Breast epithelium (tissue), 4 donors: ENCODE measurements around the gene FDXACB1. TPM values are rescaled to one million over a fixed set of nuclear protein-coding genes. Genes with fewer than 3 reads are reported as not detected.

ENCODE experiments used
- DNase-seq, 2 donors: peaks; one replicate each; pipeline ENCODE4 v3.0.0-alpha.2; 2019; ENCODE audit warnings: low spot score in 2 of 2
- H3K27ac ChIP-seq, 2 donors: fragments of 200-600 bp; sonication (generic) in 1 of 2; one replicate each; pipeline ENCODE4 v1.5.1; 2016 to 2019; ENCODE audit warnings: mild to moderate bottlenecking in 1 of 2
- H3K27me3 ChIP-seq, 2 donors: fragments of 200-600 bp; sonication (generic) in 1 of 2; one replicate each; pipeline versions ENCODE4 v1.5.1 to v1.6.0; 2017 to 2019; ENCODE audit warnings: control low read depth in 1 of 2, mild to moderate bottlenecking in 1 of 2
- H3K36me3 ChIP-seq: fragments of 200-600 bp; one replicate; pipeline ENCODE4 v1.5.1; 2019
- H3K4me1 ChIP-seq, 2 donors: fragments of 200-600 bp; sonication (generic); one replicate each; pipeline ENCODE4 v1.5.1; 2016 to 2019; ENCODE audit warnings: control low read depth in 1 of 2
- H3K4me3 ChIP-seq, 3 donors: fragments of 200-600 bp; sonication (generic); 1 replicate in 2 of 3; 2 replicates in 1 of 3; pipeline ENCODE4 v1.5.1; 2016 to 2019; ENCODE audit warnings: mild to moderate bottlenecking in 3 of 3, moderate library complexity in 2 of 3
- H3K9me3 ChIP-seq, 2 donors: fragments of 200-600 bp; sonication (generic) in 1 of 2; one replicate each; pipeline ENCODE4 v1.5.1; 2016 to 2019; ENCODE audit warnings: control low read depth in 1 of 2
- CTCF ChIP-seq, 3 donors: fragments of 450-650 bp; IDR thresholded peaks; one replicate each; pipeline ENCODE4 v1.5.1; 2016 to 2017; ENCODE audit warnings: antibody characterized with exemption in 3 of 3, mild to moderate bottlenecking in 3 of 3, moderate library complexity in 3 of 3
- POLR2A ChIP-seq: fragments of 450-650 bp; IDR thresholded peaks from one replicate; pipeline ENCODE4 v1.6.1; 2016; ENCODE audit warnings: antibody characterized with exemption, mild to moderate bottlenecking, moderate library complexity
- POLR2AphosphoS5 ChIP-seq, 3 donors: sonication (generic); formaldehyde crosslinking; IDR thresholded peaks; one replicate each; pipeline ENCODE4 v1.6.1; 2017; ENCODE audit warnings: antibody characterized with exemption in 3 of 3
- intact Hi-C: fragments of 100-400 bp; cut with DNase I; formaldehyde crosslinking; loops from one replicate; pipeline ENCODE4 v1.15.1; 2023; ENCODE audit warnings: low total_unique reads
- total RNA-seq, 3 donors: library from RNA; depleted of rRNA; stranded (reverse); fragments of >200 nt; gene quantifications; one replicate each; pipeline ENCODE4 v1.1.0, GENCODE V29; 2016

The FDXACB1 gene
- total RNA-seq, 3 donors from 2014 or later = 1.6 to 3.7 (median 3.3) TPM

GRCh38 chr11:111851636-111852035, 27.3 kb downstream of the FDXACB1 start:
- no peaks in the 10 kb centered on the region for H3K27me3 ChIP-seq
- H3K4me1 ChIP-seq = no peaks in the 10 kb centered on the region
- DNase-seq = no peak
- intact Hi-C loops = no loop called here
- H3K36me3 ChIP-seq = no peaks in the 10 kb centered on the region
- no peak overlapping the region for H3K27ac ChIP-seq
- TF ChIP-seq POLR2AphosphoS5 (IDR thresholded peaks at IDR 0.05) (no peak), POLR2A (no peak), CTCF (IDR thresholded peaks at IDR 0.05) (no peak)
- H3K9me3 ChIP-seq = no peaks in the 10 kb centered on the region
- no peak overlapping the region for H3K4me3 ChIP-seq

DNA sequence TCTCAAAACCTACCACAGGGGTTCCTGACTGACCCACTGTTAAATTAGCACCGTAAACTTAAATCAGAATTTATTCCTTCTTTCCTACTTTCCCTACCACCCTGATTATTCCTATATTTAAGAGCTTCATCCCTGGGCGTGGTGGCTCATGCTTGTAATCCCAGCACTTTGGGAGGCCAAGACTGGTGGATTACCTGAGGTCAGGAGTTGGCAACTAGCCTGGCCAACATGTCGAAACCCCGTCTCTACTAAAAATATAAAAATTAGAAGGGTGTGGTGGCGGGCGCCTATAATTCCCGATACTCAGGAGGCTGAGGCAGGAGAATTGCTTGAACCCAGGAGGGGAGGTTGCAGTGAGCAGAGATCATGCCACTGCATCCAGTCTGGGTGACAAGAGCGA, 27.9 kb downstream of the FDXACB1 start:
- intact Hi-C loops = no loop called here
- H3K27ac ChIP-seq = no peak overlapping the region
- no peaks in the 10 kb centered on the region for H3K36me3 ChIP-seq
- H3K4me3 ChIP-seq = no peak overlapping the region
- no peaks in the 10 kb centered on the region for H3K9me3 ChIP-seq
- TF ChIP-seq CTCF (IDR thresholded peaks at IDR 0.05) (no peak), POLR2AphosphoS5 (IDR thresholded peaks at IDR 0.05) (no peak), POLR2A (no peak)
- no peaks in the 10 kb centered on the region for H3K4me1 ChIP-seq
- DNase-seq = no peak
- H3K27me3 ChIP-seq = no peaks in the 10 kb centered on the region

GRCh38 chr11:111849631-111850030, 29.3 kb downstream of the FDXACB1 start:
- H3K36me3 ChIP-seq = no peaks in the 10 kb centered on the region
- intact Hi-C loops = no loop called here
- TF ChIP-seq POLR2AphosphoS5 (IDR thresholded peaks at IDR 0.05) = no peak
- TF ChIP-seq POLR2A = no peak
- no peak for TF ChIP-seq CTCF (IDR thresholded peaks at IDR 0.05)
- no peak for DNase-seq
- H3K4me3 ChIP-seq = no peak overlapping the region
- H3K27ac ChIP-seq = no peak overlapping the region
- no peaks in the 10 kb centered on the region for H3K4me1 ChIP-seq
- H3K27me3 ChIP-seq = no peaks in the 10 kb centered on the region
- H3K9me3 ChIP-seq = no peaks in the 10 kb centered on the region

DNA sequence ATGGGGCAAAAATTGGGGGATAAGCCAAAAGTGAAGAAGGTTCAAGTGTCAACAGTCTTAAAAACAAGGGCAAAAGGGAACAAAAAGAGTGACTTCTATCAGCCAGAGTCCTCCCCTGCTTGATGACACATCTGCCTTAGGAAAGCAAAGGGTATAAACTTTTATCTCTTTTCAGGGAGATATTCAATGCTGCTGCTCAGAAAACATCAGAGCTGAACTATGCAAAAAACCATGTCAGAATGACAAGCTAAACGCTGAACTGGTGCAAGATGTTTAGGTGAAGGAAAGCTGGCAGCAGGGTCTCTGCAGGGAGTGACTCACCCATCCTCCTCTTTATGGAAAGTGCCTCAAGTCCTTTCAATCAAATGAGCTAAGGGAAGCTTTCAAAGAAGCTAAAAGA, 32.3 kb downstream of the FDXACB1 start:
- Histone ChIP-seq H3K27me3 (no peaks in the 10 kb centered on the region), H3K36me3 (no peaks in the 10 kb centered on the region), H3K4me1 (no peaks in the 10 kb centered on the region), H3K9me3 (no peaks in the 10 kb centered on the region), H3K27ac (no peak overlapping the region), H3K4me3 (no peak overlapping the region)
- no peak for TF ChIP-seq CTCF (IDR thresholded peaks at IDR 0.05)
- intact Hi-C loops = no loop called here
- DNase-seq = no peak

DNA sequence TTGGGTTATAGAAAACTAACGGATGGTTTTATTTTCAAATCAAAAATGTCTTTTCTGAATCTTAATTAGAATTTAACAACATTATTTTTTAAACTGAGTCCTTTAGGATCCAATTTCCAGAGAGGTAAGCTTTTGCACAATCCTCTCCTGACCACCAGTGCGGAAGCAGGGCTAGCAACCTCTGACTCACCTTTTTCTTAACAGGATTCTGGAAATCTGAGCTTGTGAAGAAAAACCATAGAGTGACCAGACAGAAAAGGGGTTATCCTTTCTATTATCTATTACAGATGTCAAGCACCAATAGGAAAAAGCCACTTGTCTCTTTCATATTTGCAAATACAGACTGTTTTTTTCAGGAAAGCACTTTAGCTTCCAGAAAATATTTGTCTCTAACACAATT, 32.9 kb downstream of the FDXACB1 start:
- Histone ChIP-seq H3K4me1 (no peaks in the 10 kb centered on the region), H3K27me3 (no peaks in the 10 kb centered on the region), H3K36me3 (no peaks in the 10 kb centered on the region), H3K9me3 (no peaks in the 10 kb centered on the region), H3K27ac (no peak overlapping the region), H3K4me3 (no peak overlapping the region)
- no peak for DNase-seq
- TF ChIP-seq POLR2AphosphoS5 (IDR thresholded peaks at IDR 0.05) (no peak), CTCF (IDR thresholded peaks at IDR 0.05) (no peak), POLR2A (no peak)
- intact Hi-C loops = no loop called here
